Breast epithelium (tissue), 3 donors: ENCODE results near the gene DDA1.

Source experiments
- POLR2A ChIP-seq: fragments of 450-650 bp; IDR thresholded peaks from one replicate; pipeline ENCODE4 v1.6.1; 2016; ENCODE audit warnings: antibody characterized with exemption, mild to moderate bottlenecking, moderate library complexity
- POLR2AphosphoS5 ChIP-seq, 3 donors: sonication (generic); formaldehyde crosslinking; IDR thresholded peaks; one replicate each; pipeline ENCODE4 v1.6.1; 2017; ENCODE audit warnings: antibody characterized with exemption in 3 of 3
- TF ChIP-seq, protein P1 (sequence below), 3 donors: fragments of 450-650 bp; IDR thresholded peaks; one replicate each; pipeline ENCODE4 v1.5.1; 2016 to 2017; ENCODE audit warnings: antibody characterized with exemption in 3 of 3, mild to moderate bottlenecking in 3 of 3, moderate library complexity in 3 of 3

- TF ChIP-seq POLR2A, result no peak
- TF ChIP-seq, protein P1, sequence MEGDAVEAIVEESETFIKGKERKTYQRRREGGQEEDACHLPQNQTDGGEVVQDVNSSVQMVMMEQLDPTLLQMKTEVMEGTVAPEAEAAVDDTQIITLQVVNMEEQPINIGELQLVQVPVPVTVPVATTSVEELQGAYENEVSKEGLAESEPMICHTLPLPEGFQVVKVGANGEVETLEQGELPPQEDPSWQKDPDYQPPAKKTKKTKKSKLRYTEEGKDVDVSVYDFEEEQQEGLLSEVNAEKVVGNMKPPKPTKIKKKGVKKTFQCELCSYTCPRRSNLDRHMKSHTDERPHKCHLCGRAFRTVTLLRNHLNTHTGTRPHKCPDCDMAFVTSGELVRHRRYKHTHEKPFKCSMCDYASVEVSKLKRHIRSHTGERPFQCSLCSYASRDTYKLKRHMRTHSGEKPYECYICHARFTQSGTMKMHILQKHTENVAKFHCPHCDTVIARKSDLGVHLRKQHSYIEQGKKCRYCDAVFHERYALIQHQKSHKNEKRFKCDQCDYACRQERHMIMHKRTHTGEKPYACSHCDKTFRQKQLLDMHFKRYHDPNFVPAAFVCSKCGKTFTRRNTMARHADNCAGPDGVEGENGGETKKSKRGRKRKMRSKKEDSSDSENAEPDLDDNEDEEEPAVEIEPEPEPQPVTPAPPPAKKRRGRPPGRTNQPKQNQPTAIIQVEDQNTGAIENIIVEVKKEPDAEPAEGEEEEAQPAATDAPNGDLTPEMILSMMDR (IDR thresholded peaks at IDR 0.05), result no peak
- TF ChIP-seq POLR2AphosphoS5 (IDR thresholded peaks at IDR 0.05), result peak in 1 of 3 donors; percentile 16
Observed at GRCh38 chr19:17347361-17347760, 38.0 kb downstream of the DDA1 start.
